Gastroesophageal sphincter (tissue), 3 donors: ENCODE measurements around the gene PCDHGA9.

ENCODE experiments used
- EP300 ChIP-seq: sonication (generic); formaldehyde crosslinking; IDR thresholded peaks from one replicate; pipeline ENCODE4 v1.6.1; 2017; ENCODE audit warnings: antibody characterized with exemption, mild to moderate bottlenecking
- POLR2A ChIP-seq, 2 donors: fragments of 450-650 bp; IDR thresholded peaks; one replicate each; pipeline ENCODE4 v1.6.1; 2017; ENCODE audit warnings: antibody characterized with exemption in 2 of 2, mild to moderate bottlenecking in 2 of 2, moderate library complexity in 1 of 2
- POLR2AphosphoS5 ChIP-seq: sonication (generic); formaldehyde crosslinking; IDR thresholded peaks from one replicate; pipeline ENCODE4 v1.6.1; 2017; ENCODE audit warnings: antibody characterized with exemption
- TF ChIP-seq, protein P1 (sequence below), 4 experiments: fragments of 200-600 bp in 2 of 4; fragments of 450-650 bp in 2 of 4; sonication (generic) in 1 of 4; IDR thresholded peaks; one replicate each; pipeline ENCODE4 v1.5.1; 2017 to 2019; ENCODE audit warnings: antibody characterized with exemption in 4 of 4, mild to moderate bottlenecking in 2 of 4, moderate library complexity in 2 of 4

GRCh38 chr5:141409598-141410306, 7.2 kb downstream of the PCDHGA9 start:
- TF ChIP-seq, protein P1, sequence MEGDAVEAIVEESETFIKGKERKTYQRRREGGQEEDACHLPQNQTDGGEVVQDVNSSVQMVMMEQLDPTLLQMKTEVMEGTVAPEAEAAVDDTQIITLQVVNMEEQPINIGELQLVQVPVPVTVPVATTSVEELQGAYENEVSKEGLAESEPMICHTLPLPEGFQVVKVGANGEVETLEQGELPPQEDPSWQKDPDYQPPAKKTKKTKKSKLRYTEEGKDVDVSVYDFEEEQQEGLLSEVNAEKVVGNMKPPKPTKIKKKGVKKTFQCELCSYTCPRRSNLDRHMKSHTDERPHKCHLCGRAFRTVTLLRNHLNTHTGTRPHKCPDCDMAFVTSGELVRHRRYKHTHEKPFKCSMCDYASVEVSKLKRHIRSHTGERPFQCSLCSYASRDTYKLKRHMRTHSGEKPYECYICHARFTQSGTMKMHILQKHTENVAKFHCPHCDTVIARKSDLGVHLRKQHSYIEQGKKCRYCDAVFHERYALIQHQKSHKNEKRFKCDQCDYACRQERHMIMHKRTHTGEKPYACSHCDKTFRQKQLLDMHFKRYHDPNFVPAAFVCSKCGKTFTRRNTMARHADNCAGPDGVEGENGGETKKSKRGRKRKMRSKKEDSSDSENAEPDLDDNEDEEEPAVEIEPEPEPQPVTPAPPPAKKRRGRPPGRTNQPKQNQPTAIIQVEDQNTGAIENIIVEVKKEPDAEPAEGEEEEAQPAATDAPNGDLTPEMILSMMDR (IDR thresholded peaks at IDR 0.05): no peak
- TF ChIP-seq POLR2A (IDR thresholded peaks at IDR 0.05) (no peak), POLR2AphosphoS5 (no peak), EP300 (no peak)
